Mesenteric fat pad (tissue), 1 donor: ENCODE data around the gene C2orf68. TPM values are rescaled to one million over a fixed set of nuclear protein-coding genes. Genes with fewer than 3 reads are reported as not detected.

Experiments
- total RNA-seq: library from RNA; stranded (reverse); fragmentation: NEBNext Ultra II Directional; extraction: Animal tissue kit (Norgen Biotek cat#: 25700); gene quantifications from one replicate; pipeline ENCODE4 v1.2.1, GENCODE V29; 2021
- donor health status: DM: yes; HTN: yes; CAD: no.

The C2orf68 gene
- total RNA-seq, 1 donor from 2014 or later, result 26.3 TPM

Other genes with a start within 250 kb of the C2orf68 start
- 124 TPM for gene CAPG, start 201.7 kb downstream of the C2orf68 start, total RNA-seq
- gene SH2D6, start 193.4 kb downstream of the C2orf68 start, total RNA-seq, result not detected
- gene MAT2A, start 72.9 kb downstream of the C2orf68 start, total RNA-seq, result 494 TPM
- 45.6 TPM for gene GGCX, start 50.6 kb downstream of the C2orf68 start, total RNA-seq
- gene VAMP8, start 34.5 kb downstream of the C2orf68 start, total RNA-seq, result 73.3 TPM
- 70.3 TPM for gene VAMP5, start 27.6 kb downstream of the C2orf68 start, total RNA-seq
- 110 TPM for gene RNF181, start 16.3 kb downstream of the C2orf68 start, total RNA-seq
- 27.7 TPM for gene TMEM150A, start 9.4 kb downstream of the C2orf68 start, total RNA-seq
- gene USP39, start 4.1 kb upstream of the C2orf68 start, total RNA-seq, result 37.1 TPM
- not detected for gene SFTPB, start 56.1 kb upstream of the C2orf68 start, total RNA-seq
- 3.7 TPM for gene GNLY, start 82.3 kb upstream of the C2orf68 start, total RNA-seq
- 69.4 TPM for gene ATOH8, start 141.9 kb upstream of the C2orf68 start, total RNA-seq